GM10847 (cell line): ENCODE results near the gene RBM4B.

ENCODE experiments used
- POLR2A ChIP-seq: IDR thresholded peaks from 2 replicates; pipeline ENCODE4 v1.6.1; 2011; ENCODE audit not compliant: insufficient read length; ENCODE audit errors: extremely low read depth

Gene RBM4B

GRCh38 chr11:66616379-66617154, 61.1 kb downstream of the RBM4B start, which contains the start of gene RBM14:
Gene RBM14, plus strand, starts transcription at chr11:66616630. Its CDS starts 91 bp downstream, at chr11:66616721.
- TF ChIP-seq POLR2A = peak; percentile 98
